GM19025 (cell line): Measurements from ENCODE around the gene PDPK1.
A peak's percentile ranks its signal among the peaks of the same experiment; 100 is the strongest.
"Not testable (repeated sequence)": the region's sequence is repeated elsewhere in the genome, so short reads cannot be mapped to it uniquely, and the experiment has no call there.

ENCODE experiments used
- ATAC-seq: cut with Tn5 transposase; IDR thresholded peaks from one replicate; pipeline ENCODE4 v1.9.1; 2021; ENCODE audit warnings: mild to moderate bottlenecking, low read depth, moderate library complexity; ENCODE audit not compliant: unreplicated experiment

The PDPK1 gene

DNA sequence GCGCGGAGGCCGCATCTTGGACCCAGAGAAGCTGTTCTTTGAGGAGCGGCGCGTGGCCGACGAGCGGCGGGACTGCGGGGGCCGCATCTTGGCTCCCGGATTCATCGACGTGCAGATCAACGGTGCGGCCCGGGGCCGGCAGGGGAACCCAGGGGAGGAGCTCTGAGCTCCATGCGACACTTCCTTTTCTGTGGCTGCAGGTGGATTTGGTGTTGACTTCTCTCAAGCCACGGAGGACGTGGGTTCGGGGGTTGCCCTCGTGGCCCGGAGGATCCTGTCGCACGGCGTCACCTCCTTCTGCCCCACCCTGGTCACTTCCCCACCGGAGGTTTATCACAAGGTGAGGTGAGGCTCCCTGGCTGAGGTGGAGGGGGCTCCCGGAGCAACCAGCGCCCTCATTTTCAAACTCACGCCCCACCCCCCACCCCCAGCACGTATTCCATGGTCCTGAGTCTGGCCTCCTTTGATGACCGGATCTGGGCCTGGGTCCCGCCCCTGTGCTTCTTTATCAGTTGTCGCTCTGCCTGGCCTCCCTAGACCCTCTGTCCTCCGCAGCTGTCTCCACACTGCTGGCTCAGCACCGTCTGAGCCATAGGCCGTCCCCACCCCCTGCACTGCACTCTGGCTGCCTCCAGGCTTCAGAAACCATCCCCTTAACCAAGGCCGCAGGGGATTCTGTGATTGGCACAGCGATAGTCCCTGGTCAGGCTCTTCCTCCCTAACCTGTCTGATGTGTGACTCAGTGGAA is 16.9 kb upstream of the PDPK1 start:
- no peak for ATAC-seq

DNA sequence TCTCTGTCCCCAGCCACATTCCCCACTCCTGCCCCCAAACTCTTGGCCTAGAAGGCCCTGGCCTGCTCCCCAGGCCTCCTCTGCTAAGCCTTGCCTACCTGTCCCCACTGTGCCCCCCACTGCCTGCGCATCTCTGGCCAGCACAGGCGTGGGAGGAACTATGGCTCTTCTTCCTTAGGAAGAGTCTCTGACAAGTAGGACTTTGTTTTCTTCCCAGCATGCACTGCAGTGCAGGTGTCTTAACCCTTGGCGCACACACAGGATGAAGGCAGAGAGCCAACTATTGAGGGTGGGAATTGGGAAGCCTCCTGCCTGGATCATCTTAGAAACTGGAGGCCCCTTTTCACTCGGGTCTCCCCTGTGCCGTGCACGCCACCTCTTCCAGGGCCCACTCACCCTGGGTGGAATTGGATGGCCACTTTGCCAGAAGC is 14.0 kb upstream of the PDPK1 start:
- ATAC-seq: no peak

DNA sequence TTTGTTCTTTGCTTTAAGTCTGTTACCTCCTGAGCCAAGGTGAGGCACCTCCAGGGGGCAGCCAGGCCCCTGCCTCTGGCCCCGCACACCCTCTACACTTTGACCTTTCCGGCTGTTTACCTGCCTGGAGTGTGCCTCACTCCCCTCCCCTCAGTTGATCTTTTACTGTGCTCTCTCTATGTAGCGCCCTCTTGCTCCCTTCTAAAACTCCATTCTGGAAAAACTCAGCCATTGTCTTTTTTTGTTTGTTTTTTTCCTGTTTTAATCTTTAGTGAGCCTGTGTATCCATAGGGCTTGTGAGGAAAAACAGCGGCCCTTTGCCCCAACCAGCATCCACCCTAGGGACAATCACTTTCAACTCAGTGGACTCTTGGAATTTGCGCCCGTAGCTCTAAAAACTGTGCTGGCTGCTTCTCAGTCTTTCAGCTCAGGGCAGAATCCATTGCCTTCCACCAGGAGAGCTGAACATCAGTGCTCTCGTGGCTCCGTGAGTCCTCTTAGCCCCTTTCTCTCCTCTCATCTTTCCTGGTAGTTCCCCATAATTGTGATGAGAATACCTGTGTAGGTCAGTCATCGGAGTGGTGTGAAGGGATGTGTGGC is 13.4 kb upstream of the PDPK1 start:
- no peak for ATAC-seq

DNA sequence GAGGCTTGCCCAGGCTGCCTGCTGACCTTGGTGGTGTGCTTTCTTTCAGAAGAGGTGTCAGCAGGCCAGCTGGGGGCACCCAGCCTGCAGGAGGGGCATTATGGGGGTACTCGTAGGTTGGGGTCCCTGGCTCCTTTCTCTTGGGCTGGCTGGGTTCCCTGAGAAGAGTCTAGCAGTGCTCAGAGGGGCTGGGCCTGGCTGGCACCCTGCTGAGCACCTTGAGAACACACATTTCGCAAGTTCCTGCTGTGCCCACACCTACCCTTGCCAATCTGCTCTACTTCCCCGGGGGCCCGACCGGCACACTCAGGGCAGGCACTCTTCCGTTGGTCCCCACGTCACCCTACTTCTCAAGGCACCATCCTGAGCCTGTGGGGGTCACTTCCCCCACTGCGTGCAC is 11.7 kb upstream of the PDPK1 start:
- ATAC-seq: no peak

DNA sequence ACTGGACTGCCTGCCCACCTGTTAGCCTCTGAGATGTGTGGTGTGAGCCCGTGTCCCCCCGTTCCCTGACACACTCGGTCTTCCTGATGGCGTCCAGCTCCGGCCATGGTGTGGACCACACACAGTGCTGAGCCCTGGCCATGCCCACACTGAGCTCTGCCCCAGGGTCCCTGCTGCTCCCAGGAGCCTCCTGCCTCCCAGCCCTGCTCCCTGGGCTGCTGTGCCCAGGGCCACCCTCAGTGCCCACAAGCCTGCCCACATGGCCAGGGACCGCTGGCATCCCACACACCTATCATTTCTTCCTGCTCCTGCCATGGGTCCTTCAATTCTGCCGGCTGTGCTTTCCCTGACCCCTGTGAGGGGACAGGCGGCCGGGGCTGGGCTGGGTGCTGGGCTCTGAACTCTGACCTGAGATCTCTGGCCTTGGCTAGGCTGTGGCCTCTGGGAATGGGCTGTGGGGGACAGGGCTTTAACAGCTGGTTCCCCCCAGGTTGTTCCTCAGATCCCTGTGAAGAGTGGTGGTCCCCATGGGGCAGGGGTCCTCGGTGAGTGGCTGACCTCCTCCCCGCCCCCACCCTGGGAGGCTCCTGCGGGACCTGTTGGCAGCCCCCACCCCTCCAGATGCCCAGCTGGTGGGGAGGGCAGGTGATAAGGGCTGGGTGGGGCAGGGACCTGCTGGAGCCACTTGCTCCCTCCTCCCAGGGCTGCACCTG is 10.6 kb upstream of the PDPK1 start:
- ATAC-seq: no peak

DNA sequence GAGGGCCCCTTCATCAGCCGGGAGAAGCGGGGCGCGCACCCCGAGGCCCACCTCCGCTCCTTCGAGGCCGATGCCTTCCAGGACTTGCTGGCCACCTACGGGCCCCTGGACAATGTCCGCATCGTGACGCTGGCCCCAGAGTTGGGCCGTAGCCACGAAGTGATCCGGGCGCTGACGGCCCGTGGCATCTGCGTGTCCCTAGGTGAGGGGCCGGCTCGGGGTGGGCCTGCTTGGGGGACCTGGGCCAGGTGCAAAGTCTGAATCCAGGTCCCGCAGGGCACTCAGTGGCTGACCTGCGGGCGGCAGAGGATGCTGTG is 10.1 kb upstream of the PDPK1 start:
- no peak for ATAC-seq

DNA sequence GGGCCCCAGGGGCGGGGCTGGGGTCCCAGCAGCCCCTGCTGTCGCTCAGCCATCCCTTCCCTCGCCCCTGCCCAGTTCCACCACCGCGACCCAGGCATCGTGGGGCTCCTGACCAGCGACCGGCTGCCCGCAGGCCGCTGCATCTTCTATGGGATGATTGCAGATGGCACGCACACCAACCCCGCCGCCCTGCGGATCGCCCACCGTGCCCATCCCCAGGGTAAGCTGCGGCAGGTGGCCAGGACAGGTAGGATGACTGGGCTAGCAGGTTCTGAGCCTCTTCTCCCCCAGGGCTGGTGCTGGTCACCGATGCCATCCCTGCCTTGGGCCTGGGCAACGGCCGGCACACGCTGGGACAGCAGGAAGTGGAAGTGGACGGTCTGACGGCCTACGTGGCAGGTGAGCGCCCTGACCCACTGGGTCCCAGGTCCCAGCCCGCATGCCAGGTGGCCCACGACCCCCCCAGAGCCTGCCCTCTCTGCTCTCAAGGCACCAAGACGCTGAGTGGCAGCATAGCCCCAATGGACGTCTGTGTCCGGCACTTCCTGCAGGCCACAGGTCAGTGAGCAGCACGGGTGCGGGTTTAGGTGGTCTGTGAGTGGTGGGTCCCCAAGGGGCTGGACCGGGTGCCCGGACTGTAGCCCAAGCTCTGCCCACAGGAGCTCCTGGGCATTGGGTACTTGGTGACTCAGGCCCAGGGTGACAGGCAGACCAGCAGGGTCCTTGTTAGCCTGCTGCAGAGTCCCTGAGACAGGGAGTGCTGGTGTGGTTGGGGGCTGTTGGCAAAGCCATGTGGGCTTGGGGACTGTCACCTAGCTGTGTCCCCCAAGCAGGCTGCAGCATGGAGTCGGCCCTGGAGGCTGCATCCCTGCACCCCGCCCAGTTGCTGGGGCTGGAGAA is 9.4 kb upstream of the PDPK1 start:
- no peak for ATAC-seq

DNA sequence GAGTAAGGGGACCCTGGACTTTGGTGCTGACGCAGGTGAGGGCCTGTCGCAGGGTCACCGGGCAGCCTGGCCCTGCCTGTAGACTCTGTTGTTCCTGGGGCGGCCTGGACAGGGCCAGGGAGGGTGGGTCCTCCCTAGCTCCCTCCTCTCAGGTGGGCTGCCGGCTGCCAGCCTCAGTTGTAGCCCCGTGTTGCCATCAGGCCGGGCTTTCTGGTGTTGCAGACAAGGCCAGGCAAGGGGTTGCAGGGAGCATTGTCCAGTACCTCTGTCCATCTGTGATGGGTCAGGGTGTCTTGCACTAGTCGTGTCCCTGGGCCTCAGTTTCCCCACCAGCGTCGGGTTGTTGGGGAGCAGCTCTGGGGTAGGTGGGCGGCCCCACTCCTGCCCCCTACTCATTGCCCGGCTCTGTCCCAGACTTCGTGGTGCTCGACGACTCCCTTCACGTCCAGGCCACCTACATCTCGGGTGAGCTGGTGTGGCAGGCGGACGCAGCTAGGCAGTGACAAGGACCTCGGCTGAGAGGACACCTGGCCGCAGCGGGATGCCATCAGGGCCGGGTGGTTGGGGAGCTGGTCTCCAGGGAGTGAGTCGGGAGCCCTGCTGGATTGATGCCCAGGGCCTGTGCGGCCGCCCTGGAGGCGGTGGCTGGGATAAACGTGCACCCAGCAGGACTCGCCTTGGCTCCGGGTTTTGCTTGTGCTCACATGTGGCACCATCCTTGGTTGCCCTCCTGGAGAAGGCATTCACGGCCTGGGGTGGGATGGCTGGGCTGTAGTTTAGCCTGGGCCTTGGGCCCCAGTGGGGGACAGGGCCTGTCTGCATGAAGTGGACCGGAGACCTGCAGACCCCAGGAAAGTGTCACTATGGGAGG is 8.5 kb upstream of the PDPK1 start:
- no peak for ATAC-seq

DNA sequence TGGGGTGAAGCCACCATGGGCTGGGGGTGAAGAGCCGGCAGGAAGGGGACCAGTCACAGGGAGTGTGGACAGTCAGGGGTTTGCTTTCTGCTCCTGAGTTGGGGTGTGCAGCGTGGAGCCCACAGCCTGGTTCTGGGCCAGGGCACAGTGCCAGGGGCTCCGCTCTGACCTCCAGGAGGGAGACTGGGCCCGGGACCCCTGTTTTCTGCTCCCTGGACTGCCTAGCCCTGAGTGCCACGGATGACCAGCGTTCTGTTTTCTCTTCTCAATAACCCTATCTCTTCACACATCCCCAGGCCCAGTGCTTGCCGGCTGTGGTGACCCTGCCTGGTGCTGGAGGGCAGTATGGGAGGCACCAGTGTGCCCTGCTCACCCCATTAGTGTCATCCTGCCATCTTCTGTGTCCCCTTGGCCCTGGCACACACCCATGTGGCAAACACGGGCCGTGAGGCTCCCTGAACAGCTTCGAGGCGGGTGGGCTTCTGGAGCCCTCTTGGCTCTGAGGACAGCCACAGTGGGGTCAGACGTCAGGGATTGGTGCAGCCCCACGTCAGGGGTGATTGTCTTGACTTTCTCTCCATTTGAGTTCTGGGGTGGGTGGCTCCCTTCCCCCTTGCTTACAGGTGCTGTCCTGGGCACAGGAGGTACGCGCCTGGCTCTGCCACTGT is 7.7 kb upstream of the PDPK1 start:
- no peak for ATAC-seq

DNA sequence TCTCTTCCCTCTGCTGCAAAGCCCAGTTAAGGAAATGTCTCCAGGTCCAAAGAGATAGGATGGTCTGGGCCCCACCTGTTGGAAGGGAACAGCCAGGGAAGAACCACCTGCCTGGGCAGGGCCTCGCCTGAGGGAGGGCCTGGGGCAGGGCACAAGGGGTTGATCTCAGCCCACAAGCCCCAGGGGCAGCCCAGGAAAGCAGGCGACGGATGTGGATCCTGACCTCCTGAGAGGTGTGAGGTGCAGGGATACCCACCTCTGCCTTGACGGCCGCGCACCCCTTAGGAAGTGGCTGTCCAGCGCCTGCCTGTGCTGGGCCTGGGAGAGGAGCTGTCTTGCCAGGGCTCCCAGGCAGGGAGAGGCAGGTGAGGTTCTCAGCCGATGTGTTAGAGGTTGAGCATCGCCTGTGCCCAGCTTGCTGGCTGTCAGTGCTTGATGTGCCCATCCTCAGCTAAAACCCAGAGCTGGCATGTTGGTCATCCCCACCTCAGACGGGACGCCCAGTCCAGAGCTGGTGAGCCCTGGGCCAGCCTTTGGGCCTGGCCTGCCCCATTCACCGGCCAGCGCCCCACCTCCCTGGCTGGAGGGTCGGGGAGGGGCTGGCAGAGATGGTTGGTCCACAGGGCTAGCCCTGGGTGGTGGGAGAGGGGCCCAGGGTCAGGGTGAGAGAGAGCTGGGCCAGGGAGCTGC is 7.0 kb upstream of the PDPK1 start:
- ATAC-seq: no peak

DNA sequence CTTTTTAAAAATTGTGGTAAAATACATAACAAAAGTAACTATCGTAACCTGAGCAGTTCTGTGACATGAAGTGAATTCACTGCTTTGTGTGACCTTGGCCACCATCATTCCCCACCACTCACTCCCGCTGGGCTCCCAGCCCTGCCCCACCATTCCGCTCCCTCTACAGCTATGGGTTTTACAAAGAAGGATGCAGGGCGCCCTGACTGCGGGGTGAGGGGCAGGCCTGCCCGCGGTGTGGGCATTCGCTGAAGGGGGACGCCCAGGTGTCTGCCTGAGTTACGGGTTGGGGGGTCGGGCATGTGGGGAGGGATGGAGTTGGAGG is 6.5 kb upstream of the PDPK1 start, which contains the start of gene CEMP1:
TSS of gene CEMP1 (minus strand) at position 38 of the 325 bp plus-strand sequence. CDS start 335 bp downstream, outside the sequence.
- no peak for ATAC-seq

DNA sequence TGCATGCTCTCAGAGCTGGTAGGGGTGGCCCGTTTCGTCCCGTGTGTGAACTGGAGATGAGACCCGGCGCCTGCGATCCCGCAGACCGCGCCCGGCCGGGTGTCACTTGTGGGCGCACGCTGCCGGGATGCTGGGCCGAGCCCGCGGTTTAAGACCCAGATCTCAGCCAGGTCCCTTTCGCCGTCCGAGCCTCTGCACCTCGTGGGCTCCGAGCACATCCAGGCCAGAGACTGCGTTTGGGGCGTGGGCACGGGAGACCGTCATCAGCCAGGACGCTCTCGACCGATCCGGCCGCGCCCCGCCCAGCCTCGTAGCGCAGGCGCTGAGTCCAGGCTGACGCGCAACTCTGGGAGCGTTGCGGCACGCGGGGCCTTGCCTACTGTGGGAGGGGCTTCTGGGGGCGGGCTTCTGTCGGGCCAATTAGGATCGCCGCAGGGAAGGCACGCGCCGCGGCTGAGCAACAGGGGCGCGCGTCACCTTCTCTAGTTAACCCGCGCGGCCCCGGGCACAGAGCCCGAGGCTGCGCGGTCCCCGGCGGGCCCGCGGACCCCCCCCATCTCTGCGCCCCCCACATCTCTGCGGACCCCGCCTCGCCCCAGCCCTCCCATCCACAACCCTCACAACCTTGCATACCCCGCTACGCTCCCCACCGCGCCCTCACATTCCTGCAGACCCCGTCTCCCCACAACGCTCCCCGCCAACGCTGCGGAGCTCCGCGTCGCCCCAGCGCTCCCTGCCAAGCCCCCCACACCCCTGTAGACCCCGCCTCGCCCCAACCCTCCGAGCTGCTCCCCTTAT is 5.9 kb upstream of the PDPK1 start:
- peak; percentile 89 for ATAC-seq

DNA sequence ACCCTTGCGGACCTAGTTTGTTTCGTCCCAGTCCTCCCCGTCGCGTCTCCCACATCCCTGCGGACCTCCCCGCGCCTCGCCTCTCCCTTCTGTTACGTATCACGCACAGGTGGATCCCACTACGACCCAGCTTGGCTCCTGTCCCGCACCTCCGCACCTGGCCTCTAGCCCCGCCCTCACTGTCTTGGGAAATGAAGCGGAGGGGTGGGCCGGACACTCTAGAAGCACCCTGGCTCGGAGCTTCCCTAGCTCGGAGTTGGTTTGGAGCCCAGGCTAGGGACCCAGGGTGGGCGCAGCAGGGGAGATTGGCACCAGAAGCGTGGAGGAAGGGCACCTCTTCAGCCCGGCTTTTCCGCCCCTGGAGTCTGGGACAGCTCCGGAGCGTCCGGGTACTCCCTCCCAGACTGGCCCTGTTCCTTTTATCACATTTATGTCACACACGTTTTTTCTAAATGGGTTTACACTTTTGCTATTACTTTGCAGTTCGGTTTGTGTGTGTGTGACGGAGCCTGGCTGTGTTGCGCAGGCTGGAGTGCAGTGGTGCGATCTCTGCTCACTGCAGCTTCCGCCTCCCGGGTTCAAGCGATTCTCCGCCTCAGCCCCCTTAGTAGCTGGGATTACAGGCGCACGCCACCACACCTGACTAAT is 5.2 kb upstream of the PDPK1 start:
- ATAC-seq: no peak

DNA sequence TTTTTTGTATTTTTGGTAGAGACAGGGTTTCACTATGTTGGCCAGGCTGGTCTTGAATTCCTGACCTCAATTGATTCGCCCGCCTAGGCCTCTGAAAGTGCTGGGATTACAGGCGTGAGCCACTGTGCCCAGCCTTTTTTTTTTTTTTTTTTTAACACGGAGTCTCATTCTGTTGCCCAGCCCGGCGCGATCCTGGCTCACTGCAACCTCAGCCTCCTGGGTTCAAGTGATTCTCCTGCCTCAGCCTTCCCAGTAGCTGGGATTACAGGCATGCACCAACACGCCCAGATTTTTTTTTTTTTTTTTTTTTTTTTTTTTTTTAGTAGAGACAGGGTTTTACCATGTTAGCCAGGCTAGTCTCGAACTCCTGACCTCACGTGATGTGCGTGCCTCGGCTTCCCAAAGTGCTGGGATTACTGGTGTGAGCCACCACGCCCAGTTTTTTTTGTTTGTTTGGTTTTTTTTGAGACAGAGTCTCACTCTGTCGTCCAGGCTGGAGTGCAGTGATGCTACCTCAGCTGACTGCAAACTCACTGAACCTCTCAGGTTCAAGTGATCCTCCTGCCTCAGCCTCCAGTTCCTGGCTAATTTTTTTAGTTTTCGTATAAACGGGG is 4.6 kb upstream of the PDPK1 start:
- ATAC-seq: not testable (repeated sequence)

DNA sequence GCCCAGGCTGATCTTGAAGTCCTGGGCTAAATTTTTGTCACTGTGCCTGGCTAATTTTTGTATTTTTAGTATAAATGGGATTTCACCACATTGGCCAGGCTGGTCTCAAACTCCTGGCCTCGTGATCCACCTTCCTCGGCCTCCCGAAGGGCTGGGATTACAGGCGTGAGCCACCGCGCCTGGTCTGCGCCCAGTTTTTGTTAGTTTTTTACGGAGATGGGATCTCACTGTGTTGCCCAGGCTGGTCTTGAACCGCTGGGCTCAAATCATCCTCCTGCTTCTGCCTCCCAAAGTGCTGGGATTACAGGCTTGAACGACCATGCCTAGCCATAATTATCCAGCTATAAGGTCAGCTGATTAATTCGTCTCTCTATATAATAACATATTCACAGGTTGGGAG is 3.9 kb upstream of the PDPK1 start:
- no peak for ATAC-seq

DNA sequence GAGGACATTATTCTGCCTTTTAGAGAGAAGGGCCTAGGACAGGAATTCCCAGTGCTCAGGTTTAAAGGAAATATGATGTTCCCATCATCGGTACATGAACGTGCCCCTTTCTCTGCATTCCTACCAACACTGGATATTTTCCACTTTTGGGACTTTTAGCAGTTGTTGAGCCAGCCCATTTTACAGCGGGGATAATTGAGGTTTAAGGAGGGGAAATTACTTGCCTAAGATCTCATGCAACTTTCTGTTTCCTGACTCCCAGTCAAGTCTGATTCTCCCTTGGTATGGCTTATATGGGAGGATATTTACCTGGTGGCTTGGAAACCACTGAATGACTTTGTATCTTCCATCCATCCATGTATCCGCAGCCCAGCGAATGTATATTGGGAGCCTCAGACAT is 3.5 kb upstream of the PDPK1 start:
- not testable (repeated sequence) for ATAC-seq

DNA sequence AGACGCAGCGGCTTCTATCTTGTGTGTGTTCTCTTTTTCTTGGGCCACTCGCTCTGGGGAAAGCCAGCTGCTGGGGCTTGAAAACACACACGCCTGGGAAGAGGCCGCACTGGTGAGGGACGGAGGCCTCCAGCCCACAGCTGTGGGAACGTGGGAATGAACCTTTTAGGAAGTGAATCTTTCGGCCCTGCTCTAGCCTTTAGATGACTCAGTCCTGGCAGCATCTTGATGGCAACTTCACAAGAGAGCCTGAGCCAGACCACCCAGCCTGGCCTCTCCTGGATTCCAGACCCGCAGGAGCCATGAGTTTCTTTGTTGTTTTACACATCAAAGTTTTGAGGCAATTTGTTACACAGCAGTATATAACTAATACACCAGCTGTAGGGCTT is 2.2 kb upstream of the PDPK1 start:
- no peak for ATAC-seq
